GM18858 (cell line): ENCODE results near the gene TMEM59L.
"Not testable (repeated sequence)": the region's sequence is repeated elsewhere in the genome, so short reads cannot be mapped to it uniquely, and the experiment has no call there.

Source experiments
- ATAC-seq: cut with Tn5 transposase; IDR thresholded peaks from one replicate; pipeline ENCODE4 v1.9.1; 2021; ENCODE audit not compliant: unreplicated experiment

Gene TMEM59L

DNA sequence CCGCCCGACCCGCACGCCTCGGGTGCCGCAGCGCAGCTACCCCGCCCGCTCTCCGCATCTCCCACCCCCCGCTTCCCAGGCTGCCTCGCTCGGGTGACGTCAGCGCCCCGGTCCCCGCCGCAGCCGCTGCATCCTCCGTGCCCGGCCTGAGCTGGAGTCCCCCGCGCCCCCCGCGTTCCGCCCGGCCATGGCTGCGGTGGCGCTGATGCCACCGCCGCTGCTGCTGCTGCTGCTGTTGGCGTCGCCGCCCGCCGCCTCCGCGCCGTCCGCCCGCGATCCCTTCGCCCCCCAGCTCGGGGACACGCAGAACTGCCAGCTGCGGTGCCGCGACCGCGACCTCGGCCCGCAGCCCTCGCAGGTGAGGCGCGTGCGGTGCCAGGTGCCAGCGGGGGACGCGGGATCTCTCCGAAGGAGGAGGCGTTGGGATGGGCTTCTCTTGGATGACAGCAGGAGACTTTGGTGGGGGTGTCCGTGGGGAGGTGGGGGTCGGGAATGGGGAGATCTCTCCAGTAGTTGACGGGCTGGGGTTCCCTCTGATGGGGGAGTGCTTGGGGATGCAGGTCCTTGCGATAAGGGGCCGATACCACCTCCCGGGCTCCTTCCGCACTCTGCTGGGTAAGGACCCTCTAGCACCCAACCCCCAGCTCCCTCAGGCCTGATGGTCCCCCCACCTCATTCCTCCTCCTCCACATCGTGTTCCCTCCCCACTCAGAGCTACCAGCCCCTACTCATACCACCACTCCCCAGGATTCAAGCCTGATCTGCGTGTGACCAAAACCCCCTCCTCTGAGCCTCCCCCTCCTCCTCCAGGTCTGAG is at the start of gene TMEM59L:
TMEM59L (plus strand) TSS at position 99 of the 817 bp plus-strand sequence; CDS start at position 188, 89 bp downstream.
- ATAC-seq, result no peak

DNA sequence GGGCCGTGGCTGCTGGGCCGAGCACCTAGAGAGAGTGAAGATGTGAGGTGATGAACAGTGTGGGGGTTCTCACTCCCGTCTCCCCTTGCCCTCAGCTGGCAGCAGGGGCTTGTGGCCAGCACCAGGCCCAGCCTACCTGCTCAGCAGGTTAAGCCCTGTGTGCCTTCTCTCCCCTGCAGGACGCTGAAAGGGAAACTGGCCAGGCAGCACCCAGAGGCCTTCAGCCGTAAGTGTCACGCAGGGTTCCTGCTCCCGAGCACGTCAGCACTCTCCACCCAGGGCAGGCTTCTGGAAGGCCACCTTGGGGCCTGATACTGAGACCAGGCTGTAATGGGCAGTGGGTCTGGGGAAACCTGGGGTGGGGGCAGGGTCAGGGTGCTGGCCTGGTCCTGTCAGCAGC is 45.7 kb upstream of the TMEM59L start:
- ATAC-seq, result no peak

DNA sequence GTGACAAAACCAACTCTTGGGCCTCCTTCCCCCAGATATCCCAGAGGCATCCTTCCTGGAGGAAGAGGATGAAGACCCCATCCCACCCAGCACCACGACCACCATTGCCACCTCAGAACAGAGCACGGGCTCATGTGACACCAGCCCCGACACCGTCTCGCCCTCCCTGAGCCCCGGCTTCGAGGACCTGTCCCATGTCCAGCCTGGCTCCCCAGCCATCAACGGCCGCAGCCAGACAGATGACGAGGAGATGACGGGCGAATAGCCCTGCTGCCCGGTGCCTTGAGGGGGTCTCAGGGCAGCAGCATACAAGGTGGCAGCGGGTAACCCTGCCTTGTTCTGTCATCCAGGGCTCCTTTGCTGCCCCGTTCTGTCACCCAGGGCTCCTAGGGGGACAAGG is 44.3 kb upstream of the TMEM59L start:
- ATAC-seq, result no peak

- ATAC-seq, result peak; percentile 85
Observed at GRCh38 chr19:18571564-18572344, 40.9 kb upstream of the TMEM59L start, which contains the start of gene UBA52. UBA52 (plus strand) TSS chr19:18571857; CDS start chr19:18573301, 1,444 bp downstream.

GRCh38 chr19:18574691-18575291 is 37.9 kb upstream of the TMEM59L start:
- no peak for ATAC-seq

GRCh38 chr19:18576383-18576782 is 36.3 kb upstream of the TMEM59L start:
- no peak for ATAC-seq

DNA sequence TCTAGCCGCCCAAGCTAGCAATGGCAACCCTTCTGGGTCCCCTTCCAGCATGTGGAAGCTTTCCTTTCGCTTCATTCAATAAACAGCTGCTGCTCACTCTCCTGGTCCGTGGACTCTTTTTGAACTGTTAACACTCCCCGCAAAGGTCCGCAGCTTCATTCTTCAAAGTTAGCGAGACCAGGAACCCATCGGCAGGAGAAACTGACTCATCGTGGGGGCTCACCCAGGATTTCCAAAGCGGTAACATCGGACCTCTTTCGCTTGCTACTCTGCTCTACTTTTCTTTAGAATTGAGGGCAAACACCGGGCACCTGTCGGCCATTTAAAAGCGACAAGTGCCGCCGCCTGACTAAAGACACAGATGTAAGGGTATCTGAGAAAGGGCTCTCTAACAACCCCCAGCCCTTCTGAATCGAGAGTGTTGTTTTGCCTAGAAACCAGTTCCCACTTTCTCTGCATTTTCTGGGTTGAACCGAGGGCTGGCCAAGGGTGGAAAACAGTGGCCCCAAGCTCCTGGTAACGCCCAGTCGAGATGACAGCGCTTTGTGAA is 35.2 kb upstream of the TMEM59L start:
- no peak for ATAC-seq

DNA sequence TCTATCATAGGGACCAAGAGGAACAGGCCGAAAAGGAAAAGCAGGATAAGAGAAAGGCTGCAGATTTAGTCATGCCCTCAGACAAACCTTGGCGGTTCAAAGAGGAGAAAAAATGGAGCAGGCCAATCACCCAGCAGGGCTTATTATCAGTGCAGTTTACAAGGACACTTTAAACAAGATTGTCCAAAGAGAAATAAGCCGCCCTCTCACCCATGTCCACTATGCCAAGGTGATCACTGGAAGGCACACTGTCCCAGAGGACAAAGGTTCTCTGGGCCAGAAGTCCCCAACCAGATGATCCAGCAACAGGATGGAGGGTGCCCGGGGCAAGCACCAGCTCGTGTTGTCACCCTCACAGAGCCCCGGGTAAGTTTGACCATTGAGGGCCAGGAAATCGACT is 32.4 kb upstream of the TMEM59L start:
- no peak for ATAC-seq

GRCh38 chr19:18586306-18586705 is 26.4 kb upstream of the TMEM59L start:
- no peak for ATAC-seq

- no peak for ATAC-seq
Observed at GRCh38 chr19:18587561-18587960, 25.1 kb upstream of the TMEM59L start.

DNA sequence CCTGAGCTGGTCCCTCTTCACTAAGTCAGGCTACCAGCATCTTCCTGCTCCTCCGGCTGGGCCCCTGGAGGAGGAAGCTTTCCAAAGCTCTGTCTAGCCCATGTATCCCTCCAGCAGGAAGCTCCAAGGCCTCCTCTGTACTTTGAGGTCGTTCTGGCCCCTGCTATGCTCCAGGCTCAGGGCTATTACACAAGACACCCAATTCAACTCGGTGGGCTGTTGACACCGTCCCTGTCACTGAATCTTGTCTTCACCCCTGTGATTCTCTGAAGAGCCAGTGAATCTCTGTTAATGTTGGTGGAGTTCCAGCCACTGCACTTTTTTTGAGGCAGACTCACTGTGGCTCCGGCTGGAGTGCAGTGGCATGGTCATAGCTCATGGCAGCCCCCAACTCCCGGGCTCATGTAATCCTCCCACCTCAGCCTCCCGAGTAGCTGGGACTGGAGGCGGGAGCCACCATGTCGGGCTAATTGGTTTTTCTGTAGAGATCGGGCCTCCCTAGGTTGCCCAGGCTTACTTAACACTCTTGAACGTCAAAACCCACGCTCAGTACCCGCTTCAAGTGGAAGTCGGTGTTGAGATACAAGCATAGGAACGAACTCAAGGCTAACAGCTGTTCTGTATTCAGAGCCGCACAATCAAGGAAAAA is 24.6 kb upstream of the TMEM59L start:
- no peak for ATAC-seq

DNA sequence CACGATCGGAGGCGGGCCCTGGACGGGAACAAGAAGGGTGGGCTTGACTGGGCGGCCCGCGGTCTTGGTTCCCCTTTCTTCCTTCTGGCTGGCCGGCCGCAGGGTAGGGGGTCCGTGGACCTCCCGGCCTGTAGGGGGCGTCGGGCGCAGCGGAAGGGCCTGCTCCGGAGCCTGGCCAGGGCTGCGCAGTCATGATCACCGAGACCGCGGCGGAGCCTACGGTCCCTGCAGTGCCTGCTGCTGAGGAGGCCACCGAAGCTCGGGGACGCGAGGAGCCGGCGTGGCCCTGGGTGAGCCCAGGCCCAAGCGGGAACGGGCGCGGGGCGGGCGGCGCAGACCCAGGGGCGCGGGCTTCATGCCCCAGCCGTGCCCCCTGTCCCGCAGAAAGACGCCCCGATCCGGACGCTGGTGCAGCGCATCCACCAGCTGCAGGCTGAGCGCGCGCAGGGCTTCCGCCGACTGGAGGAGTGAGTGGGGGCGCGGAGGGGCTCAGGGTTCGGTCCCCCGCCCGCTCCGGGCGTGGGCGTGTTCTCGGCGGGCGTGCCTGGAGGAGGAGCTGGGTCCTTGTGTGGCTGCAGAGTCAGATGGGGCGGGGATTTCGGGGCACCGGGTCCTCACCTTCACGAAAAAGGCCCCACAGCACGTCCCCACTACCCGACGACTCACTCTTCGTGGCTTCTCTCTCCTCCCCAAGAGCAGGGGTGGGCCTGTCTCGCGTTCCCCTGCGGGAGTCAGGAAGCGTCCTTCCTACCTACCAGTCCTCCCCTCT is 23.9 kb upstream of the TMEM59L start, which contains the start of gene REX1BD:
REX1BD (plus strand) TSS at position 188 of the 769 bp plus-strand sequence; CDS start at position 192, 4 bp downstream.
- peak; percentile 65 for ATAC-seq

- peak; percentile 21 for ATAC-seq
Observed at GRCh38 chr19:18589380-18590272, 23.0 kb upstream of the TMEM59L start.

DNA sequence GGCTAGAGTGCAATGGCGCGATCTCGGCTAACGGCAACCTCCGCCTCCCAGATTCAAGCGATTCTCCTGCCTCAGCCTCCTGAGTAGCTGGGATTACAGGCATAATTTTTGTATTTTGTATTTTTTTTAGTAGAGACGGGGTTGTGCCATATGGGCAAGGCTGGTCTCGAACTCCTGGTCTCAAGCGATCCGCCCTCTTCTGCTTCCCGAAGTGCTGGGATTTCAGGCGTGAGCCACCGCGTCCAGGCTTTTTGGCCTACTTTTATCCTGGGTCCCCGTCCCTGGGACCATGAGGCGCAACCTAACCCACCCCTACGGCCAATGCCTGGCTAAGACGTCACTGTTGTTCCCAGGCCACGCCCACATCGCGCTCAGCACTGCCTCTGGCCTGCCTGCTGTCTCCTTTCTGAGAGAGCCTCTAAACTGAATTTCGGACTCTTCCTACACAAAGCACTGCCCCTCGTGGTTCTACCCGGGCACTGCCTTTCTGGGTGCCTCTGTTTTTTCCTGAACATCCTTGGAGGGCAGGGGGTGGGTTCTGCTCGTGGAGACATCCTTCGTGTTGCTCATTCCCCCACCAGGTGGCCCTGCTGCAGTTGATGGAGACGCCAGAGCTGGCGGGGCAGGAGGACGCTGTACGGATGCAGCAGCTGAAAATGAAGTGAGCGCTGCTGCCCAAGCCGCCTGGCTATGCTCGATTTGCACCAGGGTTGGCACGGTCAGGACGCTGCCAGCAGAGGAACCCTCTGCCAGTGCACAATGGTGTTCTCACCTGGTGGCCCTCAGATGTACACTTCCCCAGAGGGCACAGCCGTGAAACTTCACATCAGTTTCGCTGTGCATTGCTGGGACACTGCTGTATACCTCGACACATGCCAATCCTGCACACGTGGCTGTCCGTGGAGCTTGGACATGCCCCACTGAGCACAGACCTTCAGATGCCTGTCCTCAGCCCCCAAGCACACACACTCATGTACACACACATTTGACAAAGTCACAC is 22.1 kb upstream of the TMEM59L start:
- no peak for ATAC-seq

DNA sequence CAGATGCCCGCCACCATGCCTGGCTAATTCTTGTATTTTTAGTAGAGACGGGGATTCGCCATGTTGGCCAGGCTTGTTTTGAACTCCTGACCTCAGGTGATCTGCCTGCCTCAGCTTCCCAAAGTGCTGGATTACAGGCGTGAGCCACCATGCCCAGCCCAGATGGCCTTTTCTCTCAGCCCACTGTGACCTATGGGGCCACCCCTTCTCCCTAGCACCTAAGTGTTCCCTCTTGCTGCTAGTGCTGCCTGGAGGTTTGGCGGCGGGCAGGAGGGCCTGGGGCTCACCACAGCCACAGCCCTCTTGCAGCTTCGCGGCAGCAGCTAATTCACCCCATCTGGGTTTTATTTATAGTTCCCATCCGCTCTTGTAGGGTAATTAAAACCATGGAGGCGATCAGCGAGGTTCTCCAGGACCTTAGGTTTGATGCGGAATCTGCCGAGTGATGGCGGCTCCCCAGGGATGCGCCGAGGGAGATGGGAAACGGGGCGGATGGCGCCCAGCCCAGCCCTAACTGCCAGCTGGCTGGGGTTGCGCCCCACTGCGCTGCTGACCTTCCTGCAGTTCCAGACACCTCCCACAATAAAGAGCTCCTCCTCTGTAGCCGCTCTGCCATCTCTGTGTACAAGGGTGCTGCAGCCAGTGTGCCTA is 20.8 kb upstream of the TMEM59L start:
- no peak for ATAC-seq

DNA sequence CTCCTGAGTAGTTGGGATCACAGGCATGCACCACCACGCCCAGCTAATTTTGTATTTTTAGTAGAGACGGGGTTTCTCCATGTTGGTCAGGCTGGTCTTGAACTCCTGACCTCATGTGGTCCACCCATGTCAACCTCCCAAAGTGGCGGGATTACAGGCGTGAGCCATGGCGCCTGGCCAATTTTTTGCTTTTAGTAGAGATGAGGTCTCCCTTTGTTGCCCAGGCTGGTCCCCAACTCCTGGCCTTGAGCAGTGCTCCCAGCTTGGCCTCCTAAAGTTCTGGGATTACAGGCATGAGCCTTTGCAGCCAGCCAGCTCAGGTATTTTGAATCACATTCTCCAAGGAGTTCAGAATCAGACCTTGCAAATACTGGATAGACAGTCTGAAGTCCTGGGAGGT is 19.9 kb upstream of the TMEM59L start:
- ATAC-seq, result not testable (repeated sequence)
